GM12891 (cell line): ENCODE measurements around the gene RHOXF2.

Source experiments
- PAX5 ChIP-seq: IDR thresholded peaks from 2 replicates; pipeline ENCODE4 v1.6.1; 2011; ENCODE audit warnings: low read length, moderate library complexity, mild to moderate bottlenecking; ENCODE audit not compliant: insufficient read depth, severe bottlenecking
- POLR2A ChIP-seq: IDR thresholded peaks from 2 replicates; pipeline ENCODE4 v1.6.1; 2011; ENCODE audit warnings: low read depth, low read length, control low read depth
- SPI1 ChIP-seq: IDR thresholded peaks from 2 replicates; pipeline ENCODE4 v1.6.1; 2011; ENCODE audit warnings: low read depth, low read length, control low read depth
- TAF1 ChIP-seq: IDR thresholded peaks from 2 replicates; pipeline ENCODE4 v1.6.1; 2011; ENCODE audit warnings: low read depth, low read length, control low read depth

DNA sequence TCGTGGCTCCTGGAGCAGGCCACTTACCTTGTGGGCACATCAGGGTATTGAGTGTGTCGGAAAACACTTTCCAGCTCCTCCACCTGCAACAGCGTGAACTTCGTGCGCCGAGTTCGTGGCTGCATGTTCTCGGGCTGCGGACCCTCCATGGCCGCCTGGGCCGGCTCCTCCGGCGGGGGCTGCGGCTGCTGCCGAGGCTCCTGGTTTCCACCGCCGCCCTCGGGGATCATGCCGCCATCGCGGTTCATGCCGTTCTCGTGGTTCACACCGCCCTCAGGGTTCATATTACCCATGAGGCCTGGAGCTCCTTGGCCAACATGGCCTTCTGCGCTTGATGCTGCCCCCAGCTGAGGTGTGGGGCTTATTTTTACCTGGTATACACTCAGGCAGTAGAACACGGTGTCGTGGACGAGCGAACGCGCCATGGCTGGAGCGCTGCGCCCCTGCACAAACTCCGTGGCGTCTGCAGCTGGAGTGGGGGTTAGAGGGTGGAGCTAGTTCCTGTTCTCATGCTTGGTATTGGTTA lies 42.9 kb upstream of the RHOXF2 start, which contains the start of gene RHOXF1:
- TF ChIP-seq PAX5, result no peak
- no peak for TF ChIP-seq POLR2A
- no peak for TF ChIP-seq TAF1
- TF ChIP-seq SPI1, result no peak
